ENCODE results near the gene NPEPL1.
"Not testable (repeated sequence)": the region's sequence is repeated elsewhere in the genome, so short reads cannot be mapped to it uniquely, and the experiment has no call there.

The NPEPL1 gene

GRCh38 chr20:58692579-58693225 is at the start of gene NPEPL1:
Gene NPEPL1 (plus strand): TSS chr20:58692800. CDS start chr20:58692901, 101 bp downstream.
- DNase-seq: peak; percentile 76

- peak; percentile 7 for DNase-seq
These were observed 49.7 kb upstream of the NPEPL1 start for GRCh38 chr20:58642896-58643295.

GRCh38 chr20:58645412-58645968 is 47.1 kb upstream of the NPEPL1 start:
- peak; percentile 41 for DNase-seq

- DNase-seq: peak; percentile 37
These were observed 46.3 kb upstream of the NPEPL1 start for GRCh38 chr20:58646257-58646656.

GRCh38 chr20:58646703-58647102 is 45.9 kb upstream of the NPEPL1 start:
- DNase-seq: peak; percentile 38

- peak; percentile 37 for DNase-seq
These were observed 45.3 kb upstream of the NPEPL1 start for GRCh38 chr20:58647162-58647795.

GRCh38 chr20:58647796-58648501 is 44.7 kb upstream of the NPEPL1 start:
- peak; percentile 48 for DNase-seq

GRCh38 chr20:58648502-58648825 is 44.1 kb upstream of the NPEPL1 start:
- DNase-seq: not testable (repeated sequence)

GRCh38 chr20:58649288-58650180 is 43.1 kb upstream of the NPEPL1 start:
- DNase-seq: peak; percentile 69

GRCh38 chr20:58650181-58650775 is 42.3 kb upstream of the NPEPL1 start:
- peak; percentile 84 for DNase-seq

GRCh38 chr20:58650776-58651558 is 41.6 kb upstream of the NPEPL1 start, which contains the start of gene STX16:
Gene STX16 (plus strand): TSS chr20:58651283. CDS start chr20:58652007, 724 bp downstream.
- DNase-seq: peak; percentile 94

GRCh38 chr20:58651559-58651945 is 41.0 kb upstream of the NPEPL1 start:
- peak; percentile 89 for DNase-seq

- peak; percentile 91 for DNase-seq
These were observed 40.5 kb upstream of the NPEPL1 start for GRCh38 chr20:58651946-58652605.

- no peak for DNase-seq
These were observed 39.9 kb upstream of the NPEPL1 start for GRCh38 chr20:58652606-58653294.

- no peak for DNase-seq
These were observed 38.3 kb upstream of the NPEPL1 start for GRCh38 chr20:58654337-58654736.

GRCh38 chr20:58655328-58656107 is 37.1 kb upstream of the NPEPL1 start:
- DNase-seq: no peak

- no peak for DNase-seq
These were observed 35.8 kb upstream of the NPEPL1 start for GRCh38 chr20:58656831-58657230.

- DNase-seq: no peak
These were observed 35.3 kb upstream of the NPEPL1 start for GRCh38 chr20:58657262-58657661.

- no peak for DNase-seq
These were observed 34.6 kb upstream of the NPEPL1 start for GRCh38 chr20:58657986-58658385.
